ENCODE data around the gene NTRK2. TPM values are rescaled to one million over a fixed set of nuclear protein-coding genes. Genes with fewer than 3 reads are reported as not detected.

The NTRK2 gene
- total and polyA plus RNA-seq, 10 of the 15 experiments (the other 5 are each of a cell fraction or from before 2014, with no cell fraction given): 0.42 to 4.6 (median 0.65) TPM

DNA sequence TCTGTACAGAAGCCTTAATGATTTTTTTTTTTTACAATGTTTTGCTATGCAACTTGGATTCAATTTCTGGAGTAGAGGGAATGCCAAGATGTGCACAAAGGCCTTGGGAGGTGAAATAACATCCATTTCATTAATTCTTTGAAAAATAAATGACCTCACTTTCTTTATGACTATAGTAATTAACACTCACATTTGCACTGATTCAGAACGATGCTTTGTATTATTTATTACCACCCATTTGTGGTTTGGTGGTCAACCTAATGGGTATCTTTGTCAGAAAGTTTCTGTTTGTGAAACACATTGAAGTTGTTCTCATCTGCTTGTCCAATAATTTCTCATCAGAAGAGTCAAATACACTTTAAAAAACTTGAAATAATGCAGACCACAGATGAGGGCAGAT, 169.3 kb downstream of the NTRK2 start (continued):
- TF ChIP-seq MXI1 (IDR thresholded peaks at IDR 0.05; ENCODE audit: low read depth, low read length) (no peak), ASH2L (IDR thresholded peaks at IDR 0.05; ENCODE audit: borderline replicate concordance, low read depth) (no peak), CHD1 (IDR thresholded peaks at IDR 0.05; ENCODE audit: low read depth, low read length) (no peak), NR2C2 (IDR thresholded peaks at IDR 0.05; ENCODE audit: borderline replicate concordance, control insufficient read depth, insufficient read length, low read depth) (no peak), FOXM1 (IDR thresholded peaks at IDR 0.05; ENCODE audit: low read depth, low read length) (no peak), SIN3A (IDR thresholded peaks at IDR 0.05; ENCODE audit: low read depth, low read length) (no peak), BACH1 (IDR thresholded peaks at IDR 0.05; ENCODE audit: borderline replicate concordance) (peak; percentile 77), RELA (IDR thresholded peaks at IDR 0.05; ENCODE audit: borderline replicate concordance, partially characterized antibody) (no peak), HSF1 (IDR thresholded peaks at IDR 0.05; ENCODE audit: low read depth, low read length) (no peak), KLF5 (IDR thresholded peaks at IDR 0.05; ENCODE audit: partially characterized antibody) (no peak), POLR2A (IDR thresholded peaks at IDR 0.05; ENCODE audit: low read depth, low read length) (no peak), RAD51 (IDR thresholded peaks at IDR 0.05) (no peak), ESRRA (IDR thresholded peaks at IDR 0.05; ENCODE audit: low read length) (no peak), EZH2 (IDR thresholded peaks at IDR 0.05; ENCODE audit: borderline replicate concordance, control insufficient read depth, low read depth, low read length) (no peak), SMARCA5 (IDR thresholded peaks at IDR 0.05) (no peak), ZNF217 (IDR thresholded peaks at IDR 0.05) (peak; percentile 88; the same call in 1 of the 2 replicates), ZNF24 (IDR thresholded peaks at IDR 0.05) (peak; percentile 97), ELK1 (IDR thresholded peaks at IDR 0.05; ENCODE audit: low read depth, low read length) (no peak), ETV6 (conservative IDR thresholded peaks at IDR 0.05 in 1 of 2, IDR thresholded peaks at IDR 0.05 in 1 of 2; ENCODE audit: borderline replicate concordance in 1 of 2, low read depth in 1 of 2) (no peak), MEF2B (IDR thresholded peaks at IDR 0.05; ENCODE audit: partially characterized antibody, poor library complexity, severe bottlenecking) (peak; percentile 63), SP1 (IDR thresholded peaks at IDR 0.05; ENCODE audit: low read depth, low read length) (no peak)
- TF ChIP-seq, protein P1, sequence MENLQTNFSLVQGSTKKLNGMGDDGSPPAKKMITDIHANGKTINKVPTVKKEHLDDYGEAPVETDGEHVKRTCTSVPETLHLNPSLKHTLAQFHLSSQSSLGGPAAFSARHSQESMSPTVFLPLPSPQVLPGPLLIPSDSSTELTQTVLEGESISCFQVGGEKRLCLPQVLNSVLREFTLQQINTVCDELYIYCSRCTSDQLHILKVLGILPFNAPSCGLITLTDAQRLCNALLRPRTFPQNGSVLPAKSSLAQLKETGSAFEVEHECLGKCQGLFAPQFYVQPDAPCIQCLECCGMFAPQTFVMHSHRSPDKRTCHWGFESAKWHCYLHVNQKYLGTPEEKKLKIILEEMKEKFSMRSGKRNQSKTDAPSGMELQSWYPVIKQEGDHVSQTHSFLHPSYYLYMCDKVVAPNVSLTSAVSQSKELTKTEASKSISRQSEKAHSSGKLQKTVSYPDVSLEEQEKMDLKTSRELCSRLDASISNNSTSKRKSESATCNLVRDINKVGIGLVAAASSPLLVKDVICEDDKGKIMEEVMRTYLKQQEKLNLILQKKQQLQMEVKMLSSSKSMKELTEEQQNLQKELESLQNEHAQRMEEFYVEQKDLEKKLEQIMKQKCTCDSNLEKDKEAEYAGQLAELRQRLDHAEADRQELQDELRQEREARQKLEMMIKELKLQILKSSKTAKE (IDR thresholded peaks at IDR 0.05; ENCODE audit: low read depth, poor library complexity, severe bottlenecking): no peak
- TF ChIP-seq, protein P2, sequence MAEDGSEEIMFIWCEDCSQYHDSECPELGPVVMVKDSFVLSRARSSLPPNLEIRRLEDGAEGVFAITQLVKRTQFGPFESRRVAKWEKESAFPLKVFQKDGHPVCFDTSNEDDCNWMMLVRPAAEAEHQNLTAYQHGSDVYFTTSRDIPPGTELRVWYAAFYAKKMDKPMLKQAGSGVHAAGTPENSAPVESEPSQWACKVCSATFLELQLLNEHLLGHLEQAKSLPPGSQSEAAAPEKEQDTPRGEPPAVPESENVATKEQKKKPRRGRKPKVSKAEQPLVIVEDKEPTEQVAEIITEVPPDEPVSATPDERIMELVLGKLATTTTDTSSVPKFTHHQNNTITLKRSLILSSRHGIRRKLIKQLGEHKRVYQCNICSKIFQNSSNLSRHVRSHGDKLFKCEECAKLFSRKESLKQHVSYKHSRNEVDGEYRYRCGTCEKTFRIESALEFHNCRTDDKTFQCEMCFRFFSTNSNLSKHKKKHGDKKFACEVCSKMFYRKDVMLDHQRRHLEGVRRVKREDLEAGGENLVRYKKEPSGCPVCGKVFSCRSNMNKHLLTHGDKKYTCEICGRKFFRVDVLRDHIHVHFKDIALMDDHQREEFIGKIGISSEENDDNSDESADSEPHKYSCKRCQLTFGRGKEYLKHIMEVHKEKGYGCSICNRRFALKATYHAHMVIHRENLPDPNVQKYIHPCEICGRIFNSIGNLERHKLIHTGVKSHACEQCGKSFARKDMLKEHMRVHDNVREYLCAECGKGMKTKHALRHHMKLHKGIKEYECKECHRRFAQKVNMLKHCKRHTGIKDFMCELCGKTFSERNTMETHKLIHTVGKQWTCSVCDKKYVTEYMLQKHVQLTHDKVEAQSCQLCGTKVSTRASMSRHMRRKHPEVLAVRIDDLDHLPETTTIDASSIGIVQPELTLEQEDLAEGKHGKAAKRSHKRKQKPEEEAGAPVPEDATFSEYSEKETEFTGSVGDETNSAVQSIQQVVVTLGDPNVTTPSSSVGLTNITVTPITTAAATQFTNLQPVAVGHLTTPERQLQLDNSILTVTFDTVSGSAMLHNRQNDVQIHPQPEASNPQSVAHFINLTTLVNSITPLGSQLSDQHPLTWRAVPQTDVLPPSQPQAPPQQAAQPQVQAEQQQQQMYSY (CRISPR knock-in tag; IDR thresholded peaks at IDR 0.05): no peak
